Stimulated activated CD4-positive, alpha-beta T cell treated with anti-CD3 and anti-CD28 coated beads, Interleukin-4, amount 100 ng/mL, for 4 hours (primary cell): ENCODE measurements around the gene CFD.
A peak's percentile ranks its signal among the peaks of the same experiment; 100 is the strongest.
"Not testable (repeated sequence)": the region's sequence is repeated elsewhere in the genome, so short reads cannot be mapped to it uniquely, and the experiment has no call there.

Experiments
- DNase-seq, 2 experiments: peaks; one replicate each; pipeline ENCODE4 v3.0.0-alpha.2; 2020

CFD gene

DNA sequence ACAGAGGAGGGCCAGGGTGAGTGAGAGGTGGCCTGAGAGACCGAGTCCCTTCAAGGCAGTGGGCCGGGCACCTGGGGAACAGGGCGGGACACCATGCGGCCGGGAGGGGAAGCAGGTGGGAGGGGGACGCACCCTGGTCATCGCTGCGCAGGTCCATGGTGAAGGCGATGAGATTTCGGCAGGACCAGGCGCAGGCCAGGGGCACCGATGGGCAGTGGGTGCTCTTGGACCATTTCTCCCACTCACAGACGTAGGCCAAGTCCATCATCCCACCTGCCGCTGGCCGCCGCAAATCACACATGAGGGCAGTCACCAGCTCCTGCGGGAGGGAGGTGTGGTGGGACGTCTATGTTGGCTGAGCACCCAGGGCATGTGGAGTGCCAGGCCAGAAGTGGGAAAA is 31.4 kb downstream of the CFD start:
- no peak for DNase-seq

DNA sequence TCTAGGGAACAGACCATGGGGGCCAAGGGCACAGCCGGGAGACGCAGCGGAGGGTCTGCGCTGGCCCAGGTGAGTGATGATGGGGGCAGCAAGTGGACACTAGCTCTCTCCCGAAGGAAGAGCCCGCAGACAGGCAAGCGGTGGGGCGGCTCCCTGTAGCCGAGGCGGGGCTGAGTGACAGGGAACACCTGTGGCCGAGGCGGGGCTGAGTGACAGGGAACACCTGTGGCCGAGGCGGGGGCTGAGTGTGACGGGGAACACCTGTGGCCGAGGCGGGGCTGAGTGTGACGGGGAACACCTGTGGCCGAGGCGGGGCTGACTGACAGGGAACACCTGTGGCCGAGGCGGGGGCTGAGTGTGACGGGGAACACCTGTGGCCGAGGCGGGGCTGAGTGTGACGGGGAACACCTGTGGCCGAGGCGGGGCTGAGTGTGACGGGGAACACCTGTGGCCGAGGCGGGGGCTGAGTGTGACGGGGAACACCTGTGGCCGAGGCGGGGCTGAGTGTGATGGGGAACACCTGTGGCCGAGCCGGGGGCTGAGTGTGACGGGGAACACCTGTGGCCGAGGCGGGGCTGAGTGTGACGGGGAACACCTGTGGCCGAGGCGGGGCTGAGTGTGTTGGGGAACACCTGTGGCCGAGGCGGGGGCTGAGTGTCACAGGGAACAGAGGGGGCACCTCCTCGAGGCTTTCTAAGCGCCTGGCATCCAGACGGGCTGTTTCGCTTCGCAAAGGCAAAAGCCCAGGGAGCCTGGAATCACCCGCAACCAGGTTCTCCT is 32.1 kb downstream of the CFD start:
- not testable (repeated sequence) for DNase-seq

DNA sequence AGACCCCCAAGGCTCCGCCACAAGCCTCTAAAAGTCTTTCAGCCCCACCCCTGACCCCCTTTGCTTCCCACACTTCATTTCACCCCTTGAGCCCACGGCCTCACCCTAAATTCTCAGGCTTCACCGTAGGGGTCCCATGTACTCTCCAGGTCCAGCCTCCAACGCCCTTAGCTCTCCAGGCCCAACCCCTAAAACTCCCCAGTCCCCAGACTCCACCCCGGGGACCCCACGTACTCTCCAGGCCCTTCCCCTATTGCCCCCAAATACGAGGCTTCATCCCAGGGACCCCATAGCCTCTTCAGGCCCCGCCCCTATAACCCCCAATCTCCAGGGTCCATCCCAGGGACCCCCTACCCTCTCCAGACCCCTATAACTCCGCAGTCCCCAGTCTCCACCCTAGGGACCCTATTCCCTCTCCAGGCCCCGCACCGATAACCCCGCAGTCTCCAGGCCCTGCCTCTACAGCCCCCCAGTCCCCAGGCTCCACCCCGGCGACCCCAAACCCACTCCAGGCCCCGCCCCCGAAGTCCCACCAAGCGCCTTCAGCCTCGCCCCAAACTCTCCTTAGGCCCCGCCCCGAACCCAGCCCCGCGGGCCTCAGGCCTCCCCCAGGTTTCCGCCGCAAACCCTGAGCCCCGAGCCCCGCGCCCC is 32.9 kb downstream of the CFD start:
- DNase-seq, result no peak

DNA sequence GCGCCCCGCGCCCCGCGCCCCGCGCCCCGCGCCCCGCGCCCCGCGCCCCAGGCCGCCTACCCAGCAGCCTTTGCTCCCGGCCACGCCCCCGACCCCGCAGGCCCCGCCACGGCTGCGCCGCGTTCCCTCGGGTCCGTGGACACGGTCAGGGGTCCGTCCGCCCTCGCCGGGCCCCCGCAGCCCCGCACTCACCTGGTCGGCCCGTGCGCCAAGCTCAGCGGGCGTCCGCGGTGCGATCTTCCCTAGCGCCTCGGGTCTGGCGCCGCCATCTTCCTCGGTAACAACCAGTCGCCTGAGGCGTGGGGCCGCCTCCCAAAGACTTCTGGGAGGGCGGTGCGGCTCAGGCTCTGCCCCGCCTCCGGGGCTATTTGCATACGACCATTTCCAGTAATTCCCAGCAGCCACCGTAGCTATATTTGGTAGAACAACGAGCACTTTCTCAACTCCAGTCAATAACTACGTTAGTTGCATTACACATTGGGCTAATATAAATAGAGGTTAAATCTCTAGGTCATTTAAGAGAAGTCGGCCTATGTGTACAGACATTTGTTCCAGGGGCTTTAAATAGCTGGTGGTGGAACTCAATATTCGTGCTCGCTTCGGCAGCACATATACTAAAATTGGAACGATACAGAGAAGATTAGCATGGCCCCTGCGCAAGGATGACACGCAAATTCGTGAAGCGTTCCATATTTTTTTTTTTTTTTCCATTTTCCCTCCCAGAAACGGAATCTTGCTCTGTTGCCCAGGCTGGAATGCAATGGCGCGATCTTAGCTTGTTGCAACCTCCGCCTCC is 33.6 kb downstream of the CFD start, which contains the start of the genes MED16 and RNU6-9:
Gene MED16 (minus strand): TSS at position 294 of the 796 bp plus-strand sequence. CDS start 2,056 bp downstream, outside the sequence.
Gene RNU6-9 (plus strand): TSS at position 591 of the 796 bp plus-strand sequence.
- DNase-seq, result peak; percentile 82 to 88

DNA sequence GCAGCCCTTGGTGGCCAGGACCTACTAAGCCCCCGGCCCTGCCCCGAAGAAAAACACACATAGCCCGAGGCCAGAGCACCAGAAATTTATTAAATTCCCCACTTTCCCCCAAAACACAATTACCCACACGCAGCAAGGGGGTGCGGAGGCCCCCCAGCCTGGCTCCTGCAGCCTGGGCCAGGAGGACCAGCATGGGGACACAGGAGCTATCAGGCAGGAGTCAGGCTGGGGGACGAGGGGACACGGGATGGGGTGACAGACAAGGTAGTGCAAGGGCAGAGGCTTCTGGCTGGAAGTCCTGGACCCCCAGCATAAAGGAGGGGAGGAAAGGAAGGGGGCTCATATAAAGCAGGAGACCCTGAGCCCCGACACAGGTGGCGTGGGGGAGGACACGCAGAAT is 37.0 kb downstream of the CFD start:
- no peak for DNase-seq

DNA sequence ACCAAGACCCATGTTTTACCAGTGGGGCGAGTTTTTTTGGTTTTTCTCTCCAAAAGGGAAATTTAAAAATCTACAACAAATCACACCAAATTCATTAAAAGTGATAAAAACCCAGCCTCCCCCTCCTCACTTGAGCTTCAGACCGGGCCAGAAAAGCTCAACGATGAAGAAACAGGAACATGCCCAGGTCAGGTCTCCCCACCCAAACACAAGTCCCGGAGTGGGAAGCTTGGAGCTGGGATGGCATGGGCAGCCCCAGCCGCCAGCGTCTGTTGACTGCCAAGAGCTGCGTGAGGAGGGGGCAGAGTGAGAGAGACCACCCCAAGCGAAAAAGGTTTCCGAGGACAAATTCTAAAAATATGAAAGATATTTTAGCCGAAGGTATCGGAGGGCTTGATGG is 37.5 kb downstream of the CFD start:
- no peak for DNase-seq

DNA sequence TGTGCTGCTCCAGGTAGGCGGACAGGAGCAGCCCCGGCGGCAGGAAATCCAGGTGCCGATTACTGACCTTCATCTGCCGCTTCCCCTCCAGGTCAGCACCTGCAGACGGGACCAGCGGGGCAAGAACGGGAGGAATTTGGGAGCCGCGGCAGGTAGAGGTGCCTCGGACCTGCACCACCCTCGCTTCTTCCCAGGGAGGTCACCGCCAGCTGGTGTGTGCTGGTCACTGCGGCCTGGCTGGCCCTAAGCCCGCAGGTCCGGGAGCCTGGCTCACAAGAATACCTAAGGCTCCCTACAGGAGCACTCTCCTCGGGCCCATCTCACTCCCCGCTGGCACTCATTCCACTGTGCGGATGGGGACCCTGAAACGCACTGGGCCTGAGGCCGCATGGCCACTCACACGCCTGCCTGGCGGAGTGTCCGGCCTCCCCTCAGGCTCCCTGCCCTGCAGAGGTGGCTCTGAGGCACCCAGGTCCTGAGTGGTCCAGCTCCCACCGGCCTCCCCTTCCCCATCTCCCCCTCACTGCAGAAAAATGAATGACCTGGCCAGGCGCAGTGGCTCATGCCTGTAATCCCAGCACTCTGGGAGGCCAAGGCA is 38.1 kb downstream of the CFD start:
- no peak for DNase-seq

DNA sequence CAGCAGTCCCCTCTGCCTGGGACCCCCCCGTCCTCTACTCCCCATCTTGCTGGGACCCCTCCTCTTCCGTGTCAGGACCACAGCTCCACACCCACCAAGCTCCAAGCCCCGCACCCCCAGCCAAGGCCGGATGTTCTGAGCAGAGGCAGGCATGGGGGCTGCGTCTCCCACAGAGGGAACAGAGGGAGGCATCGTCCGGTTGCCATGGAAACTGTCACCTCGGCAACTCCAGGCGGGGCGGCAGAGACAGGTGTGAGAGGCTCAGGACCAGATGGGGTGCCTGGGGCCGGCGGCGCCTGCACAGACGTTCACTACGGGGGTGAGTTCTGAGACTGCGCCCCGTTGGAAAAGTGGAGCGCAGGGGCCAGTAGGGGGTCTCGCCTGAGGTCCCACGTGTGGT is 39.2 kb downstream of the CFD start:
- no peak for DNase-seq

DNA sequence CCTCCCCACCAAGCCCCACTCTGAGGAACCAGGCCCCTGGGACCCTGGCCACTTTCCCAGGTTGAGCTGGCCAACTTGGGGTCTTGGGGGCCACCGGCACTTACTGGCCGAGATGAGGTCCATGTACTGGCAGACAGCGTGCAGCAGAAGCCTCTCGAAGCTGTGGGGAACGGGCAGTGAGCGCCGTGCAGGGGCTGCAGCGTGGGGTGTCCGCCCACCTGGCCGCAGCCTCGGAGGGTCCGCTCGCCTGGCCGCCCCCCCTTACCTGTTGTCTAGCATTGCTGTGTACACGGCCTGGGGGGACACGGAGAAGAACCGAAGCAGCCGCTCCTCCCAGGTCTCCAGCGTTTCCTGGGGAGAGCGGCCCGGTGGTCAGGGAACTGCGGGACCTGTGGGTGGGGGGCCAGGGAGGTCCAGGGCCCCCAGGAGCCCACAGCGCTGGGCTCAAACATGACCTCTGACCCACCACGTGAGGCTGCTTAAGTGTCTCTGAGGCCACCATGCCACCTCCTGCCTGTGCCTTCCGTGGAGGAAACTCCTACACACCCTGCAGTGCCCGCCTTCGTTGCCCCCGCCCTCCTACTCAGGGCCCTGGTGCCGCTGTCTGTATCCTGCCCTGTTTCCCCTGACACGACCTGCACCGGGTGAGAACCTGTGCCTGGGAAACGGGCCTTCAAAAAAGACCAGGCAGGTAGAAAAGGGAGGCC is 40.0 kb downstream of the CFD start:
- no peak for DNase-seq

DNA sequence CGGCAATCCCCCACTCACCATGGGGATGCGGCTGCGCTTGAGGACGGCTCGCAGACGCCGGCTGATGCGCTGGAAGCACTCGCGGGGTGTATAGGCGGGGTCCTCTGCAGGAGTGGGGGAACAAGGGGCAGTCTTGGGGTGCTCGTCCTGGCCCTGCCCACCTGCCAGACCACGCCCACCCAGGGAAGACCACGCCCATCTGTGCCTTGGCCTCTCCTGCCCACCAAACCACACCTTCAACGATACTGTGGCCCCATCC is 40.5 kb downstream of the CFD start:
- DNase-seq, result no peak

DNA sequence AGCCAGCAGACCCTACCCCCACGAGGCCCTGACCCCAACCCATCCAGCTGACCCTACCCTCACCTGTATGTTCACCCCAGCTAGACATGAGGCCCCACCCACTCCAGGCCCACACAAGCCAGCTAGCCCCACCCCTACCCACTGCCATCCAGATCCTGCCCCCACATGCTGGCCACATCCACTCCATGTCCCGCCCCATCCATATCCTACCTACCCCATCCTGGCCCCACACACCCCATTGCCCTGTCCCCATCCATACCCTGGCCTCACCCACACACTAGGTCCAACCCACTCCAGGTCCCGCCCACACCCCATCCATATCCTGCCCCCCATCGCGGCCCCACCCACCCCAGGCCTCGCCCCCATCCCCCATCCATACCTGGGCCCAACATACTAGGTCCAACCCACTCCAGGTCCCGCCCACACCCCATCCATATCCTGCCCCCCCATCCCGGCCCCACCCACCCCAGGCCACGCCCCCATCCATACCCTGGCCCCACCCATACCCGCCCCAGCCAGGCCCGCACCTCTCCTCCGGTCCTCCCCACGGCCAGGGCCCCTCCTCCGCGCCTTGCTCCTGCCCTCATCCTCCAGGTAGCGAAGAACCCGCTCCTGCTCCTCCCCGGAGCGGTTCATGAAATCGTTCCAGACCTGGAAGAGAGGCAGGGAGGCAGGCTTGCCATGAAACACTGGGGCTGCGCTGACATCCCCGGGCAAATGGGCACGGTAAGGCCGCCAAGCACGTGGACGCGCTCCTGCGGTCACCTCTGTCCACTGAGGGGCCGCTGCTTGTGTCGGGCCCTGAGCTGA is 41.0 kb downstream of the CFD start:
- no peak for DNase-seq

DNA sequence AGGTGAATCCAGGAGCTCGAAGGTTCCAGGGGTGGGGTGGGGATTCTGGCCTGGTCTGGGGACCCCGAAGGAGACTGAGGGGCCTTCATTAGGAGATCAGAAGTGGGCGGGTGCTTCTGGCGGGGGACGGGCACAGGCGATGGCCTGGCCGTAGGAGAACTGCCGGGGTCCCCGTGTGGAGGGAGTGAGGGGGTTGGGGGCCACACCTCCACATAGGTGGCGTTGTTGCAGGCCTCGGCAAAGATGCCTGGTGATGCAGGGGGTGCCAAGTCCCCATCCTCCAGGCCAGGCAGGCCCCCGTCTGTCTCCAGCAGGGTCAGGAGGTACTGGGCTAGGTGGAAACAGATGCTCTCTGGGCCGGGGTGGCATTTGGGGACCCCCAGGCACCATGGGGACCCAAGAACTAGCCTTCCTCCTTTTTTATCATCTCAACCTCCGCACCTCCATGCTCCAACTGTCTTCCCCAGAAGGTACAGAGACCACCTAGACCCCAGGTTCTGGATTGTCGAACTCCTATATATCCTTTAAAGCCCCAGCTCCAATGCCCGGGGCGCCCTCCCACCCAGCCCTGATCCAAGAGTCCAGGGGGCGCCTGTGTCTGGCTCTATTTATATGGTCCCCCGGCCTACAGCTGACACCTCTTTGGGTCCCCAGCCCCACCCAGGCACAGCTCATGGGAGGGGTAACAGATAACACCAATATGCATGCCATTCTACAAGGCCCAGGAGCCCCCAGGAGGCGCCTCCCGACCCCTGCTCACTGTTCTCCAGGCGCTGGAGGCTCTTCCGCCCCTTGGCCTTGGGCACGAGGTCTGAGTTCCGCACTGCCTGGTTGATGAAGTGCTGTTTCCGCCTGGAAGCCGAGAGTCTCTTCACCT is 42.0 kb downstream of the CFD start:
- DNase-seq, result no peak

DNA sequence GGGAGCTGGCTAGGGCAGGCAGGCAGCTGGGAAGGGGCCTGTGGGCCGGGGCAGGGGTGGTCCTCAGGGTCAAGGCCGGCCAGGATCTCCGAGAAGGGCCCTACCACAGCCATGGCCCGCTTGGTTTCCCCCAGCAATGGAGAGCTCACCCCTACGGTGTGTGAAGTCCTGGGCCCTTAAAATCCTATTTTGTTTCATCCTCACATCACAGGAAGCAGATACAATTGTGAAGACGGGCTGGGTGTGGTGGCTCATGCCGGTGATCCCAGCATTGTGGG is 42.6 kb downstream of the CFD start:
- no peak for DNase-seq

DNA sequence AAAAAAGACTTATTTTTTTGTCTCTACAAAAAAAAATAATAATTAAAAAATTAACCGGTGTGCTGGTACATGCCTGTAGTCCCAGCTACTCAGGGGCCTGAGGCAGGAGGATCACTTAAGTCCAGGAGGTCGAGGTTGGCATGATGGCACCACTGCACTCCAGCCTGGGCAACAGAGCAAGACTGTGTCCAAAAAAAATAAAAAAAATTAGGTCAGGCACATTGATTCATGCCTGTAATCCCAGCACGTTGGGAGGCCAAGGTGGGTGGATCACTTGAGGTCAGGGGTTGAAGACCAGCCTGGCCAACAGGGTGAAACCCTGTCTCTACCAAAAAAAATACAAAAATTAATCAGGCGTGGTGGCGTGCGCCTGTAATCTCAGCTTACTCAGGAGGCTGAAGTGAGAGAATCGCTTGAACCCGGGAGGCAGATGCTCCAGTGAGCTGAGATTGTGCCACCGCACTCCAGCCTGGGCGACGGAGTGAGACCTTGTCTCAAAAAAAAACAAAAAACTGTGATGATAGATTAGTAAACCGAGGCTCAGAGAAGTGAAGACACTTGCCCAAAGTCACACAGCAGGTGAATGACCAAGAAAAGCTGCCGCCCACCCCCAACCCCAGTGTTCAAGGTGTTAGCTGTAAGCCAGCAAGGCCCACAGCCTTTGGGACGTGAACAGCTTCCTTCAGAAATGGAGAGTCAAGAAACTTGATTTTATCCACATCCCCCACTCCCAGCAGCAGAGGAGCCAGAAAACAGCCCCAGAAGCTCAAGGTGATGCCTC is 43.2 kb downstream of the CFD start:
- DNase-seq, result no peak

DNA sequence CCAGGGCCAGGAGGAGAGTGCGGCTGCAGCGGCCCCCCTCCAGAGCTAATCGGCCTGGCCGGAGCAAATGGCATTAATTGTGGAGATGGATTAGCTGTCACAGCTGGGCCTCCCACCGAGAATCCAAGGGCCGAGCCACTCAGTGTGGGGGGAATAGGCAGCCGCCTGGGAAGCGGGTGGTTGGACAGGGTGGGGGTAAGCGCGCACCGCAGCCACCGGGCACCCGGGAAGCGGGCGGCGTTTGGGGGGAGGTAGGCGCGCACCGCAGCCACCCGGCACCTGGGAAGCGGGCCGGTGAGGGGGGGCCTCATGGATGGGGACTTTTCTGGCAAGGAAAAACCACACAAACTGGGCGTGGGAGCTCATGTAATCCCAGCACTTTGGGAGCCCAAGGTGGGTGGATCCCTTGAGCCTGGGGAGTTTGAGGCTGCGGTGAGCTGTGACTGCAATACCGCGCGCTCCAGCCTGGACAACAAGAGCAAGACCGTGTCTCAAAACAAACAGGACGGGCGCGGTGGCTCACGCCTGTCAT is 43.9 kb downstream of the CFD start:
- no peak for DNase-seq

DNA sequence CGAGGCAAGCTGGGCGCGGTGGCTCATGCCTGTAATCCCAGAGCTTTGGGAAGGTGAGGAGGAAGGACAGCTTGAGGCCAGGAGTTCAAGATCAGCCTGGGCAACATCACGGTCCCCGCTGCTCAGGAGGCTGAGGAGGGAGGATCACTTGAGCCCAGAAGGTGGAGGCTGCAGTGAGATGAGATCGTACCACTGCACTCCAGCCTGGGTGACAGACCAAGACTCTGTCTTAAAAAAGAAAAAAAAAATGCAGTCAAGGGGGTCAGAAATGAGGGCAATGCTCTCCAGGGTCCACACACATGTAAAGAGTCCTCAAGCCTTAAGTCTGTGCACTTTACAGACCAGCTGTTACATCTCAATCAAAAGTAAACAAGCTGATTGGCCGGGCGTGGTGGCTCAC is 45.1 kb downstream of the CFD start:
- DNase-seq, result no peak

DNA sequence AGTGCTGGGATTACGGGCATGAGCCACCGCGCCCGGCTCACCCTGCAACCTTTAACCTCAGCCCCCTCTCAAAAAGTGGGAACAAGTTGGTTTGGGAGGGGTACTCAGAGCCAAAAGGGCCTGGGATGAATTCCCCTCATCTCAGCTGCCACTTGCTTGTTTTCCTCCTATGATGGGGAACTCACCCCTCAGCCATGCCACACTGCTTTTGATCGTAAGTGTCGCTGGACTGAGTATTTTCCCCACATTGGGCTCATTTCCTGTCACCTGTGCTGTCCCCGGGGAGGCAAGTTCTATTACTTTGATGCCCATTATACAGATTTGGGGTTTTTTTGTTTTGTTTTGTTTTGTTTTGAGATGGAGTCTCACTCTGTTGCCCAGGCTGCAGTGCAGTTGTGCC is 47.0 kb downstream of the CFD start:
- DNase-seq, result no peak

DNA sequence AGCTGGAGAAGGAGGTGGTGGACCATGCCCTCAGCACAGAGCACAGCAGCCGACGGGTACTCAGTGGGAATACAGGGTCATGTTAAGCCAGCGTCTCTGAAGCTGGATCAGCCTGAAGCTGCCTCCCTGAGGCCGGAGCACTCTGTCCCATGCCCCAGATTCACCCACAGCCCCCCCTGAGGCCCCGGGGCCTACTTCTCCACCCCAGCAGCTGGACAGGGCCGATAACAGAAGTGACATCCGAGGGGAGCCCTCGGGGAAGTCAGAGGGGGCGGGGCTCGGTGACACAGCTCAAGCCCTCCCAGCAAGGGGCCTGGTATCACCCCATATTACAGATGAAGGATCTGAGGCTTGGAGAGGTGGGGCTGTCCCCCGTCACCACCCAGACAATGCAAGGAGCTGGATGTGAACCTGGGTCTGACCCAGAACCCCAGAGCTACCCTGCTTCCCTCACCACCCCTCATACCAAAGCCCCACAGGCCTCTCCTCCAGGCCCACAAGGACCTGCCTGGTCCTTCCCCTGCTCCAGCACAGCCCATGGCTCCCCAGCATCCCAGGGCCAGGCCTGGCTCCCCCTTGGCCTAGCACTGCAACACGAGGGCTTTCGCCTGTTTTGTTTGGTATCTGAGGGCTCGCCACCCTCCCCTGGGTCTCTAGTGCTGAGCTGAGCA is 47.9 kb downstream of the CFD start:
- DNase-seq, result no peak

DNA sequence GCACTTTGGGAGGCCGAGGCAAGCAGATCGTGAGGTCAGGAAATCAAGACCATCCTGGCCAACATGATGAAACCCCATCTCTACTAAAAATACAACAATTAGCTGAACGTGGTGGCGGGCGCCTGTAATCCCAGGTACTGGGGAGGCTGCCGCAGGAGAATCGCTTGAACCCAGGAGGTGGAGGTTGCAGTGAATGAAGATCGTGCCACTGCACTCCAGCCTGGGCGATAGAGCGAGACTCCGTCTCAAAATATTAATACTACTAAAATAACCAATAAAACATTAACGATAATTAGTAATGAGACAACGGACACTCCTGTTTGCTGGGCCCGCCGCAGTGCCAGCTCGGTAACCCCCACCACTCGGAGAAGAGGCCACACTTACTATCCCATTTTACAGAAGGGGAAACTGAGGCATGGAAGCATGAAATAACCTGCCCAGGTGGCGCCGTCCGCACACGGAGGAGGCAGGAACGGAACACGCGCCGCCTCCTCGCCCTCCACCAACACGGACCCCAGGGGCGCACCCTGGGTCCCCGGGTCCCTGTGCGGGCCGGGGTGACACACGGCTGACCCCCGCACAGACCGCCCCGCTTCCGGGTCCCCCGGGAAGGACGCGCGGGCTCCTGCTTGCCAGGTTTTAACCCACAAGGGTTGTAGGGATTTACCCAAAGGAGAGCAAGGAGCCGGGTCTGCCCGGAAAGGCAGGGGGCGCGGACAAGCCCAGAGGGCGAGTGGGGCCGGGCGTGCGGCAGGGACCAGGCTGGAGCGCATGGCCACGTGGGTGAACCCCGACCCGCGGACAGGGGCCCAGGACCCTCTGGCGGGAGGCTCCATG is 52.0 kb downstream of the CFD start:
- DNase-seq, result no peak
